Natural killer cell treated with Interleukin-12 subunit alpha and Interleukin-12 subunit beta and Interleukin-15 and Interleukin-18, amount 100 ng/mL, for 72 hours (primary cell): ENCODE results near the gene ANKRD12. TPM values are rescaled to one million over a fixed set of nuclear protein-coding genes. Genes with fewer than 3 reads are reported as not detected.

ENCODE experiments used
- ATAC-seq, 2 donors: fragments of 150-1000 bp; cut with Tn5 transposase in 1 of 2; sonication (Bioruptor Pico), chemical (Tn5 transposase) in 1 of 2; 2 replicates each; pipeline ENCODE4 v1.10.0; 2021
- DNase-seq: peaks from one replicate; pipeline ENCODE4 v3.0.0; 2022; ENCODE audit warnings: low spot score
- H3K27ac Mint-ChIP-seq, 2 donors: 1 replicate in 1 of 2; 2 replicates in 1 of 2; pipeline ENCODE4 v1.8.0; 2022; ENCODE audit warnings: mixed read lengths in 2 of 2, mild to moderate bottlenecking in 1 of 2, moderate library complexity in 1 of 2
- H3K27me3 Mint-ChIP-seq, 2 donors: 1 replicate in 1 of 2; 2 replicates in 1 of 2; pipeline ENCODE4 v1.8.0; 2022; ENCODE audit warnings: mixed read lengths in 2 of 2
- H3K36me3 Mint-ChIP-seq: one replicate; pipeline ENCODE4 v1.8.0; 2022; ENCODE audit warnings: mixed read lengths
- H3K4me1 Mint-ChIP-seq, 2 donors: 1 replicate in 1 of 2; 2 replicates in 1 of 2; pipeline ENCODE4 v1.8.0; 2022; ENCODE audit warnings: low read depth in 2 of 2, mixed read lengths in 2 of 2, mild to moderate bottlenecking in 1 of 2
- H3K4me3 Mint-ChIP-seq: one replicate; pipeline ENCODE4 v1.8.0; 2022; ENCODE audit warnings: mixed read lengths
- H3K9me3 Mint-ChIP-seq: 2 replicates; pipeline ENCODE4 v1.8.0; 2022; ENCODE audit warnings: mixed read lengths
- total RNA-seq, 2 donors: library from RNA; stranded (reverse); gene quantifications; one replicate each; pipeline ENCODE4 v1.2.3, GENCODE V29; 2022

The ANKRD12 gene
- total RNA-seq, 2 donors from 2014 or later, result 133 to 174 TPM

DNA sequence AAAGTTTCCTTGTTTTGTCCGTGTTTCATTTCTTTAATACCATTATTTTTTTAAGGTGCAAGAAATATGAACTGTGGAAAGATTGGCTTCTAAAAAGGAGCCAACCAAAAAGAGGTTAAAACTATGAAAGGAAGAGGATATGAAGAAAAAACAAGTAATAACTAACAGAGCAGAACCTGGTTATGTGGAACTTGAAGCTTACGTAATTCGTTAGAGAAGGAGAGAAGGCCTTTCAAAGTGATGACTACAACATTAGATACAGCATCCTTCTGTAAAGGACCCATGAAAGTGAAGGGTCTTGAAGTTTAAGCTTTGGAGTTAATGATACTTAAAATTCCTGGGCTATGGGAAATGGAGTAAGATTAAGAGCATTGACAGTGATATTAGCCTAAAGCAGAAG is 84.5 kb downstream of the ANKRD12 start:
- Mint-ChIP-seq H3K36me3 (peaks cover 55% of the 10 kb centered on the region), H3K4me3 (peak overlapping the region; percentile 0), H3K4me1 (peaks cover 21 to 39% of the 10 kb centered on the region in 2 donors), H3K27ac (peak overlapping the region; percentile 10 to 49), H3K9me3 (no peaks in the 10 kb centered on the region), H3K27me3 (no peaks in the 10 kb centered on the region)
- DNase-seq (no peak), ATAC-seq (no peak)

DNA sequence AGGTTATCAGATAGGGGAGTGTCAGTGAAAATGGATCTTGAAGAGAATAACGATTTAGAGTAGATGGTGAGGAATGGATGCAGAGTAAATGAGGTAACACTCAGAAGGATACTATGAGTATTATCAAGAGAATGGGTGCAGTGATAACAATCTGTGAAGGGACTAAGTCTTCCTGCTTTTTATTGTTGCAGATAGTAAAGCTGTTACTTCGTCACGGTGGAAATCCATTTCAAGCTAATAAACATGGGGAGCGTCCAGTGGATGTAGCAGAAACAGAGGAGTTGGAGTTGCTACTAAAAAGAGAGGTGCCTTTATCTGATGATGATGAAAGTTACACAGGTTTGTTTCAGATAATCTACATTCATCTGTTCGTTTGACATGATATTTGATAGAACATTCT is 85.1 kb downstream of the ANKRD12 start:
- DNase-seq (no peak), ATAC-seq (no peak)
- Mint-ChIP-seq H3K4me3 (no peak overlapping the region), H3K9me3 (no peaks in the 10 kb centered on the region), H3K4me1 (peaks cover 25 to 43% of the 10 kb centered on the region in 2 donors), H3K27me3 (no peaks in the 10 kb centered on the region), H3K36me3 (peaks cover 55% of the 10 kb centered on the region), H3K27ac (peak overlapping the region in 1 of 2 donors; percentile 49)

DNA sequence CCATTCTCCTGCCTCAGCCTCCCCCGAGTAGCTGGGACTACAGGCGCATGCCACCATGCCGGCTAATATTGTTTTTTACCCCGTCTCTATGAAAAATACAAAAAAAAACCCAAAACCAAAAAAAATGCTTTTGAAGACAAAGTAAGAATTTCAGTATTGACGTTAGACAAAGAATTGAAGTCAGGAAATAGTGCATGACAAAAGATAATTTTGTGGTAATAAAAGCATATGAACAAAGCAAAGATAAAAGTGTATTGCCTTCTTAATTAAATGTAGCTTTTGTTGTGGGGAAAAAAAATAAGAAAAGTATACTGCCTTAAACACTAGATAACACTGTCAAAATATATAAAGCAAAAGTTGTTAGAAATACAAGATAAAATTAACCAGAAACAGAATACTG is 86.8 kb downstream of the ANKRD12 start:
- Mint-ChIP-seq H3K4me1 (peaks cover 36 to 56% of the 10 kb centered on the region in 2 donors), H3K4me3 (no peak overlapping the region), H3K27ac (peak overlapping the region; percentile 38 to 61), H3K9me3 (no peaks in the 10 kb centered on the region), H3K27me3 (no peaks in the 10 kb centered on the region), H3K36me3 (peaks cover 52% of the 10 kb centered on the region)
- no peak for DNase-seq
- no peak for ATAC-seq

DNA sequence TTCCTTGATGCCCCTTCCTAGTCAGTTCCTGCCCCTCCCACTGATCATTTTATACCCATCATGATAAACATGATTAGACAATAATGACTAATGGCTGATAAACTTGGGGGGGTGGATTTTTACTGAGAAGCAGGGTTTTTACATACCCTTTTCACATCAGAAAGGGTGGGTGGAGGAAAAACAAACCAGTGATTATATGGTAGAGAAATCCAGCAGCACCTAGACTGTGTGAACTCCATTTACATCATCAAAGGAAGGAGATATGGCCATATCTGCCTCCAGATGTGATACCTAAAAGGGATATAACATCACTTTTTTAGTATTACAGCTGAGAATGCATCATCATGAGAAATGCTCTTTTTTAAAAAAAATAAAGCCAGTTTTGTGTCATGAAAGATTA is 89.9 kb downstream of the ANKRD12 start:
- no peak for ATAC-seq
- Mint-ChIP-seq H3K9me3 (peaks cover 3% of the 10 kb centered on the region), H3K27me3 (no peaks in the 10 kb centered on the region), H3K4me1 (peaks cover 48 to 62% of the 10 kb centered on the region in 2 donors), H3K4me3 (no peak overlapping the region), H3K27ac (peak overlapping the region; percentile 1 to 14), H3K36me3 (peaks cover 58% of the 10 kb centered on the region)
- no peak for DNase-seq

DNA sequence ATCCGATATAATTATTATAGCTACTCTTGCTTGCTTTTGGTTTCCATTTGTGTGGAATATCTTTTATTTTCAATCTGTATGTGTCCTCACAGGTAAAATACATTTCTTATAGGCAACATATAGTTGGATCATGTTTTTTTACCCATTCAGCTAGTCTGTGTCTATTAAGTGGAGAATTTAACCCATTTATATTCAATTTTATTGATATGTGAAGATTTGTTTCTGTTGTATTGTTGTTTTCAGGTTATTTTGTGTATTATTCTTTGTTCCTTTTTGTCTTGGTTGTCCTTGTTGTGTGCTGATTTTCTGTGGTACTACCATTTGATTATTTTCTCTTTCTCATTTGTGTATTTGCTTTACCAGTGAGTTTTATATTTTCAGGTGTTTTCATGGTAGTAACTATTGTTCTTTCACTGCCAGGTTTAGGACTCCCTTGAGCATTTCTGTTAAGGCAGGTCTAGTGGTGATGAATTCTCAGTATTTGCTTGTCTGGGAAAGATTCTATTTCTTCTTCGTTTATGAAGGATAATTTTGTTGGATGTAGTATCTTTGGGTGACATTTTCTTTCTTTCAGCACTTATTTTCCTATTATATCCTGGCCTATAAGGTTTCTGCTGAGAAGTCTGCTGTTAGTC is 95.4 kb downstream of the ANKRD12 start:
- Mint-ChIP-seq H3K4me3 (no peak overlapping the region), H3K9me3 (peaks cover 11% of the 10 kb centered on the region), H3K4me1 (peaks cover 61 to 65% of the 10 kb centered on the region in 2 donors), H3K36me3 (peaks cover 75% of the 10 kb centered on the region), H3K27me3 (no peaks in the 10 kb centered on the region), H3K27ac (peak overlapping the region; percentile 49 to 74)
- no peak for DNase-seq
- no peak for ATAC-seq

DNA sequence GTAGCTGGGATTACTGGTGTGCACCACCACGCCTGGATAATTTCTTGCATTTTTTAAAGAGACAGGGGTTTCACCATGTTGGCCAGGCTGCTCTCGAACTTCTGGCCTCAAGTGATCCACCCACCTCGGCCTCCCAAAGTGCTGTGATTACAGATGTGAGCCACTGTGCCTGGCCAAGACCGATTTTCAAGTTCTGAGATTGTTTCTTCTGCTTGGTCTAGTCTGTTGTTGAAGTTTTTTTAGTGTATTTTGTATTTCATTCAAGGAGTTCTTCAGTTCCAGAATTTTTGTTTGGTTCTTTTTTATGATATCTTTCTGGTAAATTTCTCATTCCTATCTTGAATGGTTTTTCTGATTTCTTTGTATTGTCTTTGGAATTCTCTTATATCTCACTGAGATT is 96.4 kb downstream of the ANKRD12 start:
- Mint-ChIP-seq H3K4me1 (peaks cover 61 to 68% of the 10 kb centered on the region in 2 donors), H3K4me3 (no peak overlapping the region), H3K27ac (peak overlapping the region; percentile 49 to 74)

DNA sequence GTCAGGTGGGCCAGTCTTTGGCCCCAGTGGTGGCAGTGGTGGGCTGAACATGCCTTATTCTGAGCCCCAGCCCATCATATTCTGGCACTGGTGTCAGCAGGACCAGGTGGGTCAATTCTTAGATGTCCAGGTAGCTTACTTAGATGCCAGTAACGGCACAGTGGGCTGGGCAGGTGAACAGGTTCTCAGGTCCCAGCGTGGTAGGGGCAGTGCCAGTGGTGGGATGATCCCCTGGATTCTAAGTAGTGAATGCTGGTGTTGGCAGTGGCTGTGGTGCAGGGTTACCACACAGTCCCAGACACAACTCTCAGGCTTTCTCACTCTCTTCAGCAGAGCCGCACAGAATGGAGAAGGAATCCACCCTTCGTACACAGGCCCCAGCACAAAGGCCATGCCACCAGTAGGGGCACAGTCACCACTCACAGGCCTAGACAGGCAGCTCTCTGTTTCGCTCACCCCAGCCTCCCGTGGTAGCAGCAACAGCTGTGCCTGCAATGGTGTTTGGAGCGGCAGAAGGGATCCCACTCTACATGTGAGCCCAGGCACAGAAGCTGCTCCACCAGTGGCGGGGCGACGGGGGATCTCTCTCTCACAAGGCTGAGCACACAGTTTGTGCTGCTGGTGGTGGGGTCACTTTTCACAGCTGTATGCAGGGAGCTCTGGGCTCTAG is 97.3 kb downstream of the ANKRD12 start:
- Mint-ChIP-seq H3K4me3 (no peak overlapping the region), H3K4me1 (peaks cover 61 to 66% of the 10 kb centered on the region in 2 donors), H3K36me3 (peaks cover 82% of the 10 kb centered on the region), H3K27me3 (no peaks in the 10 kb centered on the region), H3K9me3 (peaks cover 11% of the 10 kb centered on the region), H3K27ac (peak overlapping the region; percentile 49 to 74)
- DNase-seq (no peak), ATAC-seq (peak; percentile 28 to 36)

More for the DNA sequence above, 96.4 kb downstream of the ANKRD12 start:
- DNase-seq (no peak), ATAC-seq (no peak)
- Mint-ChIP-seq H3K36me3 (peaks cover 83% of the 10 kb centered on the region), H3K27me3 (no peaks in the 10 kb centered on the region), H3K9me3 (peaks cover 11% of the 10 kb centered on the region)

DNA sequence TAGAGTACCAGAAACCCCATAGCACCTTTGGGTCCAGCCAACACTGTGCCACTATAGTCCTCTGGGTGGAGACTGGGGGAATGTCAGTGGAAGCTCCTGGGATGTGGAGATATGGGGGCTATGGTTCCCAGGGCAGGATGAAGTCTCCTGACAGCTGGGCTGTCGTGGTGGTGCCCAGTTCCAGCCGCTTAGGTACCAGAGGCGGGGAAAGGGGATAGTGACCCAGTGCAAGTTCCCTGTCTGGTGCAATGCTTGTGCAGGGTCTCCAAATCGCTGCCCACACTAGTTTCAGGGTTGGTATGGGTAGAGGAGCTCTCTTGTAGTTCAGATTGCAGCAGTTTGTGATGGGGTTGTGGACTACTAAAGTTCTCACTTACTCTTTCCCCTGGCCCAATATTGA is 97.9 kb downstream of the ANKRD12 start:
- ATAC-seq (no peak), DNase-seq (no peak)
- Mint-ChIP-seq H3K4me3 (no peak overlapping the region), H3K4me1 (peaks cover 55 to 60% of the 10 kb centered on the region in 2 donors), H3K36me3 (peaks cover 75% of the 10 kb centered on the region), H3K27ac (peak overlapping the region; percentile 33 to 43), H3K9me3 (peaks cover 11% of the 10 kb centered on the region), H3K27me3 (no peaks in the 10 kb centered on the region)

DNA sequence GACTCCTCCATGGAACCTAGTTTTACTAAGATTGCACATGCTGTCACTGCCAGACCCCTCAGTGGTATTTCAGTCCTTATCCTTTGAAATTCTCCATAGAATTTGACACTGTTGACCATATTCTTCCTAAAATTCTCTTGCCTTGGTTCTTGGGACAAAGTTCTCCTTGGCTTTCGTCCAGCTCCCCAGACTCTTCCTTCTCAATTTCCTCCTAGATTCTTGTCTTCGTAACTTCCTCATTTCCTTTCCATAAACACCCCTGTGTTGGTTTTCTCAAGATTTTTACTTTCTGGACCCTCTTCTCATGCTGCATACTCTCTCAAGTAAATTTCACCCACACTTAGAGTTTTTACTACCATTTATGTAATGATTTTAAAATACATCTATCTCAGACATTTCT is 101.4 kb downstream of the ANKRD12 start:
- H3K27ac Mint-ChIP-seq, result peak overlapping the region; percentile 61 to 97
- DNase-seq, result no peak
- ATAC-seq, result no peak
- H3K4me3 Mint-ChIP-seq, result peak overlapping the region; percentile 49
- H3K4me1 Mint-ChIP-seq, result peaks cover 37 to 51% of the 10 kb centered on the region in 2 donors
- H3K36me3 Mint-ChIP-seq, result peaks cover 46% of the 10 kb centered on the region
- no peaks in the 10 kb centered on the region for H3K9me3 Mint-ChIP-seq
- no peaks in the 10 kb centered on the region for H3K27me3 Mint-ChIP-seq

DNA sequence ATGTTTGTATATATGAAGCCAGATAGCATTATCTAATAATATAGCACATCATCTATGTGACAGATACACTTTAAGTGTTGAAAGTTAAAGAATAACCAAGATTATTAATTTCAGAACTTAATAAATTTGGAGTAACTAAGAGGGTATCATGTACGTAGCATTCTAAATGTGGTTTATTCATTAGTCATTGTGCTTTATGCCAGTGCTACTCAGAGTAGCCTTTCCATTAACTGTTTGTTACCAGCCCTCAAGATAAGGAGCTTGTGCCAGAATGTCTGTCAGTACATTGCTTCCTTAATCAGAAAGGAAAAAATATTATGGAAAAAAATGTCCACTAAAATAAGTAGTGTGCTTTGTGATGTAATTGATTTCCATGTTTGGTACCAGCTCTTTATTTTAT is 103.1 kb downstream of the ANKRD12 start:
- peaks cover 48 to 61% of the 10 kb centered on the region in 2 donors for H3K4me1 Mint-ChIP-seq
- peaks cover 52% of the 10 kb centered on the region for H3K36me3 Mint-ChIP-seq
- DNase-seq (no peak), ATAC-seq (peak; percentile 40 to 69)
- no peaks in the 10 kb centered on the region for H3K27me3 Mint-ChIP-seq
- no peaks in the 10 kb centered on the region for H3K9me3 Mint-ChIP-seq
- H3K27ac Mint-ChIP-seq, result peak overlapping the region; percentile 97 to 99
- H3K4me3 Mint-ChIP-seq, result peak overlapping the region; percentile 65

DNA sequence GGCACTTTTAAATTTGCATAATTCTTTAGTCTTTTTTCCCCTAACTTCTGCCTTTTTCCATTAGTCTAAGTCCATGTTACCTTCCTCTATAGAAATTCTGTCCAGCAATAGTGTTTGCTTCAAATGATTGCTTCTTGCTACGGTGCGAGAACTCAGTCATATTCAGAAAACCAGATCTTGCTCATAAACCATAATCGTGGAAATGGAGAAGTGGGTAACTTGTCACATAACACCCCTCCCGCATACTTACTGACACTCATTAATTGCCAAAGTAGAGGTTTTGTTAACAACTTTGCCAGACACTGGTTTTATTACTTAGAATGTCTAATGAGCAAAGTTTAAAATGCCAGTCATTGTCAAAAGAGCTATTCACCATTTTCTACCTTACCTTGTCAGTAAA is 103.7 kb downstream of the ANKRD12 start:
- H3K36me3 Mint-ChIP-seq, result peaks cover 50% of the 10 kb centered on the region
- H3K27ac Mint-ChIP-seq, result peak overlapping the region; percentile 97 to 99
- peak; percentile 83 to 84 for ATAC-seq

DNA sequence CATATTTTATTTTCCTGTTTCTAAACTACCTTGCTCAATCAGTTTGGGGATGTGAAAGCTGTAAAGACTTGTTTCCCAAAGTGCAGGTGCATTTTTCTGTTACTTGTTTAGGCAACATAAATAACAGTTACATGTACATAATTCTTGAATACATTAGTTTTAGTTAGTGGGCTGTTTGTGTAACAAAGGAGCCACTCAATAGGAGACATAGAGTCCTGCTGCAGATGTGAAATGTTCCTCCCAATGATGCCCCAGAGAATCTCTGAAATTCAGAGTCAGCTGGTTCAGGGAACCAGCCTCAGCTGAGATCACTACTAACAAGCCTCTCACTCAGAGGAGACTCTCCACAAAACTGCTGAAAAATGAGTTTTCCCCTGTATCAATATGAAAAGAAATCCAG is 106.4 kb downstream of the ANKRD12 start:
- Mint-ChIP-seq H3K36me3 (peaks cover 24% of the 10 kb centered on the region), H3K4me3 (peak overlapping the region; percentile 76), H3K27ac (peak overlapping the region; percentile 97 to 99)

More for the DNA sequence above, 103.7 kb downstream of the ANKRD12 start:
- peak overlapping the region; percentile 65 for H3K4me3 Mint-ChIP-seq
- H3K9me3 Mint-ChIP-seq, result no peaks in the 10 kb centered on the region
- peaks cover 45 to 62% of the 10 kb centered on the region in 2 donors for H3K4me1 Mint-ChIP-seq
- H3K27me3 Mint-ChIP-seq, result no peaks in the 10 kb centered on the region
- no peak for DNase-seq

DNA sequence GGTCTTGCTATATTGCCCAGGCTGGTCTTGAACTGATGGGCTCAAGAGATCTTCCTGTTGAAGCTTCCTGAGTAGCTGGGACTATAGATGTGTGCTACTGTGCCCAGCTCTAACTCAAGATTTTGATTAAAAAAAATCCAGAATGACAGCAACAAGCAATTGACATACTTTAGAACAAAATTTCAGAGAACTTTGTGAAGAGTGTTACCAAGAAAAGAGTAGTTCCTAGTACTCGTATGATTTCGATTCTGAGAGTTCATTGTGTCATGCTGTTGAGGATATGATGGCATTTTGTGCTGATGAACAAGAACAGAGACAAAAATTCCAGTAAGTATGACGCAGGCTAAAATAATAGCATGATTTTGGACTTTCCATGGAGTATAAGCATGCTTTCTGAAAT is 107.8 kb downstream of the ANKRD12 start:
- no peak for DNase-seq
- Mint-ChIP-seq H3K4me3 (peak overlapping the region; percentile 76), H3K4me1 (peaks cover 21 to 33% of the 10 kb centered on the region in 2 donors), H3K36me3 (peaks cover 22% of the 10 kb centered on the region), H3K27me3 (no peaks in the 10 kb centered on the region), H3K27ac (peak overlapping the region; percentile 97 to 99), H3K9me3 (no peaks in the 10 kb centered on the region)
- ATAC-seq, result peak; percentile 81 to 83

More for the DNA sequence above, 106.4 kb downstream of the ANKRD12 start:
- Mint-ChIP-seq H3K27me3 (no peaks in the 10 kb centered on the region), H3K4me1 (peaks cover 28 to 36% of the 10 kb centered on the region in 2 donors), H3K9me3 (no peaks in the 10 kb centered on the region)
- DNase-seq, result no peak
- ATAC-seq, result no peak

DNA sequence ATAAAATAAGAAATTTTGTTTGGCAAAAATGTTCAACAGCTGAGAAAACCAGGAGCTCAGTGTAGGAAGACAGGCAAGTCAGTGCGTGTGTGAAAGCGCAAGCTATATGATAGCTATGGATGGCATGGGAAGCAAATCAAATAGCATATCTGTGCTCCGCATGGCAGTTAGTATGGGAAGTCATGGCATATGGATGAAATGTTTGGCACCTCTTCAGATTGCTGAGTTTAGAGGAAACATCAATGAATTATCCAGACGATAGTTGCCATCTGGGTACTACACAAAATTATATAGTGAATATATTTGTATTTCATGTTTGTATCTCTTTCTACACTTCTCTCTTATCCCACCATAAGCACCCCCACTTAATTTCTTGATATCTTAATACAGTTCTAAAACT is 112.1 kb downstream of the ANKRD12 start:
- DNase-seq (no peak), ATAC-seq (no peak)
- H3K9me3 Mint-ChIP-seq, result no peaks in the 10 kb centered on the region
- no peaks in the 10 kb centered on the region for H3K27me3 Mint-ChIP-seq
- H3K4me1 Mint-ChIP-seq, result peaks cover 15 to 30% of the 10 kb centered on the region in 2 donors
- H3K4me3 Mint-ChIP-seq, result no peak overlapping the region
- peak overlapping the region; percentile 54 to 67 for H3K27ac Mint-ChIP-seq
- peaks cover 36% of the 10 kb centered on the region for H3K36me3 Mint-ChIP-seq
